Immature natural killer cell (primary cell): ENCODE measurements around the gene RFFL. TPM values are rescaled to one million over a fixed set of nuclear protein-coding genes. Genes with fewer than 3 reads are reported as not detected.
A peak's percentile ranks its signal among the peaks of the same experiment; 100 is the strongest.

Source experiments
- DNase-seq, 3 donors: peaks; one replicate each; pipeline ENCODE4 v3.0.0; 2022; ENCODE audit warnings: mixed read lengths in 1 of 3
- H3K27ac Mint-ChIP-seq, 6 donors: one replicate each; pipeline ENCODE4 v1.8.0; 2020; ENCODE audit warnings: mixed read lengths in 6 of 6, mild to moderate bottlenecking in 5 of 6, inconsistent platforms in 4 of 6, moderate library complexity in 3 of 6
- H3K27me3 Mint-ChIP-seq, 3 donors: one replicate each; pipeline ENCODE4 v1.8.0; 2020 to 2021; ENCODE audit warnings: low read depth in 3 of 3, mild to moderate bottlenecking in 3 of 3, mixed read lengths in 3 of 3, moderate library complexity in 3 of 3, inconsistent platforms in 1 of 3
- H3K36me3 Mint-ChIP-seq, 3 donors: one replicate each; pipeline ENCODE4 v1.8.0; 2020; ENCODE audit warnings: mixed read lengths in 3 of 3, inconsistent platforms in 2 of 3, mild to moderate bottlenecking in 2 of 3
- H3K4me1 Mint-ChIP-seq, 2 donors: one replicate each; pipeline ENCODE4 v1.8.0; 2020; ENCODE audit warnings: inconsistent platforms in 2 of 2, mild to moderate bottlenecking in 2 of 2, mixed read lengths in 2 of 2, moderate library complexity in 1 of 2
- H3K4me3 Mint-ChIP-seq, 5 donors: one replicate each; pipeline ENCODE4 v1.8.0; 2020; ENCODE audit warnings: mild to moderate bottlenecking in 5 of 5, mixed read lengths in 5 of 5, inconsistent platforms in 3 of 5, moderate library complexity in 3 of 5
- H3K9me3 Mint-ChIP-seq, 6 donors: one replicate each; pipeline ENCODE4 v1.8.0; 2020; ENCODE audit warnings: mild to moderate bottlenecking in 6 of 6, mixed read lengths in 6 of 6, inconsistent platforms in 4 of 6, moderate library complexity in 3 of 6
- polyA plus RNA-seq, 3 donors: library from polyadenylated mRNA; unstranded; fragments of 300-500 nt; fragmentation: Illumina TruSeq; gene quantifications; one replicate each; pipeline ENCODE4 v1.2.3, GENCODE V29; 2021

RFFL gene
- polyA plus RNA-seq, 3 donors from 2014 or later: 24.0 to 45.4 (median 34.0) TPM

DNA sequence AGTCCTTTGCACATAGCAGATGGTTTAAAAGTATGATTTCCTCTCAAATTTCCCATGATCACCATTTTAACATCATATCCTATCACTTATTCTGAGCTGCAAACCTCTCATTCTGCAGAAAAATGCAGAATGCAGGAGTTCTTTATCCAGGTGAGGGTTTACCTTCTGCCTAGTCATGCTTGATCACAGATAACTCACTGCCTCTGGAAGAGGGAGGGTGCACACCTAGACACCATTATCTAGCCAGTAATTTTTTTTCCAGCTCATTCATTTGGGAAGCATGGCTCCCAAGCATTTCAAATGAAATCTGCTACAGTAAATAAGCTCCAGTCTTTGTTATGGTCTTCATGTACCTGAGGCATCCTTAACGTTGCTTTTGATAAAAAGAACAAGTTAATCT lies 38.0 kb downstream of the RFFL start:
- H3K4me3 Mint-ChIP-seq: no peak overlapping the region
- peaks cover 57 to 59% of the 10 kb centered on the region in 2 donors for H3K4me1 Mint-ChIP-seq
- H3K27ac Mint-ChIP-seq: peak overlapping the region in 2 of 6 donors; percentile 31 to 65
- H3K36me3 Mint-ChIP-seq: peaks cover 0 to 21% (median 4%) of the 10 kb centered on the region in 3 donors
- H3K27me3 Mint-ChIP-seq: peaks cover 0 to 5% (median 2%) of the 10 kb centered on the region in 3 donors
- H3K9me3 Mint-ChIP-seq: no peaks in the 10 kb centered on the region
- no peak for DNase-seq

DNA sequence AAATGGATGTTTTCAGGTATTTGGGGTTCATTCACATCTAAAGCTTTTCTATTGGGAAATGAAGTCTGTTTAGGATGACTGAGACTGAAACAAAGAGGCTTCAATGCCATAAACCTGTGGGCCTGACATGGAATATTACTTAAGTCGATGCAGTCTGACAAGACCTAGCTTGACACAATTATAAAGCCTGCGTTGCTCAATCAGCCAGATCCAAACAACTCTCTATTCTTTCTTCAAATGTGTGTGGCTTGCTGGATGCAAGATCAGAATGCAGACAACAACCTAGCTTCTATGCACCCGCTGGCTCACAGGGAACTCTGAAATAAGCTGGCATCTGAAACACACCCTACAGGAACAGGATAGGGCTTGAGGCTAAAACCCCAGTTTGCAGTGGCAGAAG lies 40.0 kb downstream of the RFFL start:
- Mint-ChIP-seq H3K4me1 (peaks cover 53 to 57% of the 10 kb centered on the region in 2 donors), H3K27ac (peak overlapping the region; percentile 96 to 99 (median 99)), H3K4me3 (peak overlapping the region in 1 of 5 donors; percentile 83), H3K9me3 (no peaks in the 10 kb centered on the region), H3K36me3 (peaks cover 5 to 27% (median 6%) of the 10 kb centered on the region in 3 donors), H3K27me3 (peaks cover 0 to 7% (median 2%) of the 10 kb centered on the region in 3 donors)
- no peak for DNase-seq

DNA sequence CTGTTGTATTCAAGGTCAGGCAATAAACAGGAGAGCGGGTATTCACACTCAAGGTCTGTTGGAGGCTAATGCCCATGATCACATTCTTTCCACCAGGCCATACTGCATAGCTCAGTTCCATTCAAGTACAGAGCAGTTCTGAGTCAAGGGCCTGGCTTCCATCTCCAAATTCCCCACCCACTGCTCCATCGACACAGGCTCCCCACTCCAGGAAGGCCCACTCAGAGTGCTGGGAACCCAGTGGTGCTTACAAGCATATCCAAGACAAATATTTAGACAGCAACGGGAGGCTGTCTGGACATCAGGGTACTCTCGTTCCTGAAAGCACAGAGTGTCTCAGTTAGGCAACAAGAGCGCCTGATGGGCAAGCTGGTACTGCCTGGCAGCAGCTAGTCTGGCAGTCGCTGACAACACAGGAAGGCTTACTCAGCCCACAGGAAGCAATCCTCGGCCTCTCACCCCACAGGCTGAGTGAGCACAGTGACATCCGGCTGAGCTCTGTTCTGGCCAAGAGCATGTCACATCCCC lies 40.9 kb downstream of the RFFL start:
- DNase-seq: peak; percentile 73 to 78 (median 77)
- H3K36me3 Mint-ChIP-seq: peaks cover 10 to 32% (median 15%) of the 10 kb centered on the region in 3 donors
- peak overlapping the region; percentile 96 to 99 (median 99) for H3K27ac Mint-ChIP-seq
- peaks cover 0 to 13% (median 2%) of the 10 kb centered on the region in 3 donors for H3K27me3 Mint-ChIP-seq
- peak overlapping the region; percentile 72 to 83 (median 79) for H3K4me3 Mint-ChIP-seq
- H3K9me3 Mint-ChIP-seq: no peaks in the 10 kb centered on the region
- H3K4me1 Mint-ChIP-seq: peaks cover 47 to 52% of the 10 kb centered on the region in 2 donors

DNA sequence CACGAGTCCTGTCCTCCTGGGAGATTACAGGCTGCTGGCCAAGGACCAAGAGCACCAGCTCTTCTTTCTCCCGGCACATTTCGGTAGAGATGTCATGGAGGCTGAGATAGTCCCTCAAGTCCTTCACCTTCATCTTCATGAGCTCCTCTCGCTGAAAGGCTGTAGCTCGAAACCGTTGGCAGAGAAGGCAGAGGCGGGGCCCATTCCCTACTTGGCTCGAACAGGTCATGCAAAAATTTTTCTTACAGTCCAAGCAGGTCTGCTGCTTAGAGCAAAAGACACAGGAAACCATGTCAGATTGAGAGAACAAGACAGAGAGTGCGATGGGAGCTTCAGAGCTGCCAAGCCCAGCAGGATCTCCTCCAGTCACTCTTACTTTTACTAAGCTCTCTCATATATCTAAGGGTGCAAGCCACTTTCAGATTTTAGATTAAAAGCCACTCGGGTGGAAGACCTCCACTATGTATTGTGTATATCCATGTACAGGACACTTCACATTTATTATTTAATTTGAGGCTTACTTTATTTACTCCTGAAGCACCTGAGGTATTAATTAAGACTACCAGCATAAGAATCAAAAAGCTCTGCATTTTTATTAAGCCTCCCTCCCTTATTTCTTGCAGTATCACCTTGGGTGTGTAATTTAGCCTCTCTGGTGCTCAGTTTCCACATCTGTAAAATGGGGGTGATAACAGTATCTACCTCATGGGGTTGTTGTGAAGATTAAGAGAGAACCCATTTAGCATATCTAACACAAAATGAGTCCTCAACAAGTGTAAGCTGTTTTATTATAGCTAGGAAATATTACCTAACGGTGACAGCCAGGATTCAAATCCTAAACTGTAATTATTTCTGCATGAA lies 41.8 kb downstream of the RFFL start:
- peaks cover 15 to 41% (median 16%) of the 10 kb centered on the region in 3 donors for H3K36me3 Mint-ChIP-seq
- peak overlapping the region in 3 of 5 donors; percentile 50 to 77 (median 53) for H3K4me3 Mint-ChIP-seq
- H3K4me1 Mint-ChIP-seq: peaks cover 47 to 53% of the 10 kb centered on the region in 2 donors

DNA sequence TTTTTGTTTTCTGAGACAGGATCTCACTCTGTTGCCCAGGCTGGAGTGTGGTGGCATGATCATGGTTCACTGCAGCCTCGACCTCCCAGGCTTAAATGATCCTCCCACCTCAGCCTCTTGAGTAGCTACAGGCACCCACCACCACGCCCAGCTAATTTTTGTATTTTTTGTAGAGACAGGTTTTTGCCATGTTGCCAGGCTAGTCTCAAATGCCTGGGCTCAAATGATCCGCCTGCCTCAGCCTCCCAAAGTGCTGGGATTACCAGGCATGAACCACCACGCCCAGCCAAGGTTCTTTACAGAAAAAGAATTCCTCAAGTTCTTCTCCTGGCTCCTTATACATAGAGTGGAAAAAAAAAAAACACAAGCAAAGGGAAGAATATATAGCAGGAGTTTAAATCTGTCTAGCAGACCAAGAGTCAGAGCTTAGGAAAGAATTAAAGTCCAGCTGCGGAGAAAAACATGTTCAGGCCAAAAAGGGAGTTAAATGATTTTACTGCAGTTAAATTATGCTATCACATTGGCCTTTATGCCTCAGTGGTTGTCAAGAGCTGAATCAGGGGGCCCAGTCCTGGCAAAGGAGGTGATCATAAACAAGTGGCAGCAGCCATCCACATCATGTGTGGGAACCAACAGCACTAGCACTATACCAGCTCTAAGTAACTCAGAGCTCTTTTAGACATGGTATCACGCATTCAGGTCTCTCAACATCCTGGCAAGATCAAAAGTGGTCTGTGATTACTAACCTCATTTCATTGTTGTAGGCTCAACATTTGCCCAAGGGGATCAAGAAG lies 43.9 kb downstream of the RFFL start:
- peaks cover 18 to 43% (median 21%) of the 10 kb centered on the region in 3 donors for H3K36me3 Mint-ChIP-seq
- peak overlapping the region; percentile 51 to 99 (median 78) for H3K27ac Mint-ChIP-seq
- no peak for DNase-seq
- H3K4me3 Mint-ChIP-seq: no peak overlapping the region
- H3K4me1 Mint-ChIP-seq: peaks cover 44 to 47% of the 10 kb centered on the region in 2 donors
- H3K9me3 Mint-ChIP-seq: no peaks in the 10 kb centered on the region
- peaks cover 0 to 10% (median 2%) of the 10 kb centered on the region in 3 donors for H3K27me3 Mint-ChIP-seq

More for the DNA sequence above, 41.8 kb downstream of the RFFL start:
- H3K27ac Mint-ChIP-seq: peak overlapping the region; percentile 96 to 99 (median 99)
- no peak for DNase-seq
- peaks cover 0 to 10% (median 2%) of the 10 kb centered on the region in 3 donors for H3K27me3 Mint-ChIP-seq
- no peaks in the 10 kb centered on the region for H3K9me3 Mint-ChIP-seq

DNA sequence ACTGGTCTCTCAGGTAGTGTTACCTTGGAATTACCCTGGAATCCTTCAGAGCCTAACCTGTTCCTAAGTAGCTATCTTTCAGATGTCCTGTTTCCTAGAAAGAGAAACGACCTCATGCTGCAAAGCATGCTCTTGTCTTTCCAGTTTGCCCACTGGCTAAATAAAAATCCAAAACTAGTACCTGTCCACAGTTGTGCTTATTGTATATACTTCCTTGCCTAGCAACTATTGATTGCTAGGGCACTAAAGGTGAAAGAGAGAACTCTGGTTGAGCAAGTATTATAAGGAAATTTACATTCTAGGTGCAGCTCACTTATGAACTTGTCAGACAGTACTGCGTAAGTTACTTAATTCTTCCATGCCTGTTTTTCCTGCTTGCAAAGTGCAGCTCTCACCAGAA lies 44.7 kb downstream of the RFFL start:
- H3K27ac Mint-ChIP-seq: peak overlapping the region; percentile 15 to 73 (median 50)
- H3K9me3 Mint-ChIP-seq: no peaks in the 10 kb centered on the region

DNA sequence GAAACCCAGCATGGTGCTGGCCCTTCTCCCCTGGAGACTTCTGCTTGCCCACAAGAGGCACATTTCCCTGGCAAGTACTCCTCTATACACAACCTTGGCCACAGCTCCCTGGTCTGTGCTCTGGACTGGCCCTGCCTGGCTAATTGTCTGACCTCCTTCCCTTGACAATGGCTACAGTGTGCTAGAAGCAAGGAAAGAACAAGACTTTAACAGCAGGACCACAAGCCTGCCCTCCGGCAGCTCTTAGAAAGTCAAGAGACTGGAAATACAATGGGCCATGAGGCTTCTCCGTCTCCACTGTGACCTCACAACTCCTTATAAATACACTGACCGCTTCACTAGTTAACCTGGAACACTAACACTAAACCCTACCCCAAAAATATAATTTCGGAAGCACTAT lies 46.5 kb downstream of the RFFL start:
- Mint-ChIP-seq H3K4me1 (peaks cover 21% of the 10 kb centered on the region in 2 donors), H3K36me3 (peaks cover 21 to 51% (median 24%) of the 10 kb centered on the region in 3 donors), H3K27ac (peak overlapping the region in 3 of 6 donors; percentile 36 to 59 (median 57))

More for the DNA sequence above, 44.7 kb downstream of the RFFL start:
- Mint-ChIP-seq H3K27me3 (peaks cover 0 to 8% (median 2%) of the 10 kb centered on the region in 3 donors), H3K4me1 (peaks cover 39% of the 10 kb centered on the region in 2 donors), H3K4me3 (no peak overlapping the region), H3K36me3 (peaks cover 21 to 46% (median 21%) of the 10 kb centered on the region in 3 donors)
- no peak for DNase-seq

DNA sequence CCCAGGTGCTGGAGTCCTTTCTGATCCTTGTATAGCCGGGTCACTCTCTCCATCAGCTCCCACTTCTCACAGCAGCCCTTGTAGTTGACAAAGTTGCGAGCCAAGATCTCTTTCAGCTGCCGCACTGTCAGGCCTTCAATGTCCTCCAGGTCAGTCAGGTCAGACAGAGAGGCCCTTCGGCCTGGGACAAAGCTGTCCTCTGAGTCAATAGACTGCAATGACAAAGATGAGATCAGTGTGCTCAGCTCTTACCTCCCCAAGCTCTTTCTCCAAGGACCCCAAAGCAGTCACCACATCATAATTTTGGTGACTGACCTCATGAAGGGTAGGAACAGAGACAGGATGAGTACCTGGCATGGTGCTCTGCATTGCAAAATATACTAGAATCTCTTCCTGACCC lies 47.1 kb downstream of the RFFL start:
- Mint-ChIP-seq H3K27ac (no peak overlapping the region), H3K4me3 (no peak overlapping the region), H3K36me3 (peaks cover 24 to 54% (median 26%) of the 10 kb centered on the region in 3 donors)

More for the DNA sequence above, 46.5 kb downstream of the RFFL start:
- Mint-ChIP-seq H3K27me3 (peaks cover 0 to 8% (median 0%) of the 10 kb centered on the region in 3 donors), H3K9me3 (no peaks in the 10 kb centered on the region), H3K4me3 (no peak overlapping the region)
- no peak for DNase-seq

DNA sequence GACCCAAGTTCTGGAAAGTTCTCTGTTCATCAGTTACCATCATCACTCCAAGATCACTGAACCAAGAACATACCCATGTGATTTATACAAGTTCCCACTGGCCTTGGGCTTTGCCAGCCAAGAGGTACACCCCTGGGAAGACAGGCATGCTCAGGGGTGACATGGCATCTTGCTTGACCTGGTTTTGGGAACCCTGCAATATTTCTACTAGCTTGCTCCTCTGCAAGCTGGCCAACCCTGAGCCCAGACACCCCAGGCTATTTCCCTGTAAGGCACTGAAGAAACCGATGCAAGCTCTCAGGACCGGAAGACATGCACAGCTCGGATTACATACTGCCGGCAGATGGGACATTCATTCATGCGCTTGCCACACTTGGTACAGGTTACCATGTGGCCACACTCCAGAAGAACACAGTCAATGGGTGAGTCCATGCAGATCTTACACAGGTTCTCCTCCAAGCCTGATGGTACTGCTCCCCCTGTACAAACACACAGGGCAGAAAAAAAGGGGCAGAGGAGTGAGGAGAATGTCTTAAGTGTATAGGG lies 51.8 kb downstream of the RFFL start:
- no peaks in the 10 kb centered on the region for H3K4me1 Mint-ChIP-seq
- H3K4me3 Mint-ChIP-seq: no peak overlapping the region
- H3K27me3 Mint-ChIP-seq: peaks cover 2 to 7% (median 4%) of the 10 kb centered on the region in 3 donors
- DNase-seq: no peak
- H3K36me3 Mint-ChIP-seq: peaks cover 12 to 39% (median 27%) of the 10 kb centered on the region in 3 donors
- H3K9me3 Mint-ChIP-seq: no peaks in the 10 kb centered on the region
- peak overlapping the region in 3 of 6 donors; percentile 20 to 62 (median 45) for H3K27ac Mint-ChIP-seq

More for the DNA sequence above, 47.1 kb downstream of the RFFL start:
- Mint-ChIP-seq H3K27me3 (peaks cover 0 to 8% (median 0%) of the 10 kb centered on the region in 3 donors), H3K4me1 (peaks cover 15% of the 10 kb centered on the region in 2 donors), H3K9me3 (no peaks in the 10 kb centered on the region)
- no peak for DNase-seq

DNA sequence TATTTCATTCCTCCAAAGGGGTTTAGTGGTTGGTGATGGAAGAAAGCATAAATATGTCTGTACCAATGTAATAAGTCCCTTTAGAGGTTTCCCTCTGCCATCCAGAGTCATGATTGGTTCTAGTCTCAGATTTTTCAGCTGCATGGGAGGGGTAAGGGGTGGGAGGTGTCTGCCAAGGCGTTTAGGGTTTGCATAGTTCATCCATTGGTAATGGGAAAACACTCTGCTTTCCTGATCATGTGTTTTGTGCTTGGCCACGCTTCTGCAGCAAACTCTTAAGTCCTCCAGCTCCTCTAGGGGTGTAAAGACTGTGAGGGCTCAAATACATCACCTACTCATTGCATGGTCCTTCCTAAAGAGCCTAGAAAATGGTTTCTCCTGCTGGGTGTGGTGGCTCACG lies 53.4 kb downstream of the RFFL start:
- Mint-ChIP-seq H3K9me3 (no peaks in the 10 kb centered on the region), H3K27me3 (peaks cover 2 to 7% (median 4%) of the 10 kb centered on the region in 3 donors), H3K36me3 (peaks cover 8 to 27% (median 20%) of the 10 kb centered on the region in 3 donors), H3K4me1 (no peaks in the 10 kb centered on the region), H3K4me3 (no peak overlapping the region), H3K27ac (peak overlapping the region in 2 of 6 donors; percentile 9 to 60)
- DNase-seq: no peak

DNA sequence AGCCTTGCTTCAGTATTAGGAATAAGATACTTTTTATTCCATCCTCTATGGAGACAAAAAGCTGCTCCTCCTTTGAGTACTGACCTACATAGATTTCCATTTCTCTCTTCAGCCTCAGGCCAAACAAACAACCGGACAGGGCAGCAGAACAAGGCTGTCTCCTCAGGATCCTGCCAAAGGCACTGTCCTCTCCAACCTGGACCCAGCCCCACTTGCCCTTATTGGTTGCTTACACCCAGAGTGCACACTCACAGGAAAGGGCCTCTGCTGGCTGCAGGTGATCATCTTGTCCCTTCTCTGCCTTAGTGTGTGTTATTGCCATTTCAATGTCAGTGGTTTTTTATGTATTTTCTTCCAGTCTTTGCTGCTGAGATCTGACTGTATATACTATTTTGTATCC lies 56.5 kb downstream of the RFFL start:
- no peak overlapping the region for H3K4me3 Mint-ChIP-seq
- DNase-seq: no peak
- peaks cover 2 to 7% (median 4%) of the 10 kb centered on the region in 3 donors for H3K27me3 Mint-ChIP-seq
- H3K27ac Mint-ChIP-seq: peak overlapping the region; percentile 48 to 88 (median 62)
- H3K9me3 Mint-ChIP-seq: no peaks in the 10 kb centered on the region
- H3K4me1 Mint-ChIP-seq: no peaks in the 10 kb centered on the region
- H3K36me3 Mint-ChIP-seq: peaks cover 8 to 29% (median 19%) of the 10 kb centered on the region in 3 donors

DNA sequence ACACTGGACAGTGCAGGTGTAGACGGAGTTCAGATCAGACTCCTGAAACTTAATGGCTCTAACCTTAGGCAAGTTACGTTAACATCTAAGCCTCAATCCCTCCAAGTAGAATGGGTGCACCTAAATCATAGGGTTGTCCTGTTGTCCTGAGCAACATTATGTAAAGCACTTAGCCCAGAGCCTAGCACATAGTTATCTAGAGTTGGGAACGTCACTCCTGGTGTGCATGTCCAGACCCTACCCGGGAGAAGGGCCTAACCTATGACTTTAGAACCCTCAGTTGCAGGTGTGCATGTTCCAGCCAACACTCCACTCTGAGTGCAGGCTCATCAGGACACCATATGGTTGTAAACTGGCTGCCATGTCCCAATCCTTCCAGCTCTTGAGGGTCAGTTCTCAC lies 57.2 kb downstream of the RFFL start:
- Mint-ChIP-seq H3K27ac (peak overlapping the region in 3 of 6 donors; percentile 12 to 44 (median 43)), H3K9me3 (no peaks in the 10 kb centered on the region), H3K36me3 (peaks cover 2 to 30% (median 19%) of the 10 kb centered on the region in 3 donors), H3K27me3 (peaks cover 2 to 7% (median 4%) of the 10 kb centered on the region in 3 donors), H3K4me1 (no peaks in the 10 kb centered on the region), H3K4me3 (no peak overlapping the region)
- no peak for DNase-seq

DNA sequence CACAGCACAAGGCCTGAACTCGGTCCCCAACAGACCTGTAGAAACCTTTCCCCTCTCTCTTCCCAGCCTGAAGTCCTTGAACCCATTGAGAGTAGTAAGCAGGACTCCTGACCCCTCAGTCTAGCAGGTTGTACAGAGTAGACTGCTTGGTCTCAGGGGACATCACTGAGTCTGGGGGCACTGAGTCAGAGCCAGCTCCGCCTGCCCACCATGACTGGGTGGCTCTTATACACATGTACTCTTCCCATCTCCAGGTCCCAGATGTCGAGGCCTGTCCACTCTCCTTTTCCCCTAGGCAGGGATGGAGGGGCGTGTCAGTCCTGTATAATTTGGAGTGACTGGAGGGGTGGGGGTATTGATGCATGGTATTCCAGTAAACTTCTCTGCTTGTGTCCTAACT lies 59.7 kb downstream of the RFFL start:
- H3K9me3 Mint-ChIP-seq: no peaks in the 10 kb centered on the region
- H3K4me3 Mint-ChIP-seq: no peak overlapping the region
- H3K4me1 Mint-ChIP-seq: no peaks in the 10 kb centered on the region
- peaks cover 2 to 5% (median 4%) of the 10 kb centered on the region in 3 donors for H3K27me3 Mint-ChIP-seq
- H3K27ac Mint-ChIP-seq: peak overlapping the region in 3 of 6 donors; percentile 60 to 85 (median 78)
- no peak for DNase-seq
- H3K36me3 Mint-ChIP-seq: peaks cover 0 to 30% (median 11%) of the 10 kb centered on the region in 3 donors
